HepG2 (cell line): Measurements from ENCODE around the gene MCRIP2. TPM values are rescaled to one million over a fixed set of nuclear protein-coding genes. Genes with fewer than 3 reads are reported as not detected.

Experiments
- JARID2 ChIP-seq: sonication (generic); formaldehyde crosslinking; IDR thresholded peaks from 2 replicates; pipeline ENCODE4 v1.8.1; 2023; ENCODE audit warnings: missing genetic modification reagents, inconsistent platforms; ENCODE audit not compliant: insufficient replicate concordance
- MATR3 ChIP-seq: sonication (generic); formaldehyde crosslinking; IDR thresholded peaks from 2 replicates; pipeline ENCODE4 v1.4.0; 2020; ENCODE audit warnings: missing genetic modification reagents
- MEF2D ChIP-seq: sonication (generic); formaldehyde crosslinking; IDR thresholded peaks from 2 replicates; pipeline ENCODE4 v1.5.1; 2020; ENCODE audit warnings: mild to moderate bottlenecking, missing genetic modification reagents
- MTF2 ChIP-seq: sonication (generic); formaldehyde crosslinking; IDR thresholded peaks from 2 replicates; pipeline ENCODE4 v1.5.0; 2020; ENCODE audit warnings: missing genetic modification reagents, borderline replicate concordance
- NFKBIZ ChIP-seq: IDR thresholded peaks from 2 replicates; pipeline ENCODE4 v1.6.1; 2018; ENCODE audit warnings: missing genetic modification reagents, missing compliant biosample characterization
- SOX13 ChIP-seq, 3 experiments: fragments of 450-650 bp in 1 of 3; sonication (generic) in 1 of 3; formaldehyde crosslinking in 1 of 3; IDR thresholded peaks in 2 of 3; conservative IDR thresholded peaks in 1 of 3; 2 replicates each; pipeline versions ENCODE4 v1.5.0 to v1.6.1; 2016 to 2020; ENCODE audit warnings: antibody characterized with exemption in 1 of 3, mild to moderate bottlenecking in 1 of 3, missing compliant biosample characterization in 1 of 3, missing genetic modification reagents in 1 of 3, moderate library complexity in 1 of 3
- SRSF1 ChIP-seq: fragments of 200-400 bp; formaldehyde crosslinking; optimal IDR thresholded peaks from 2 replicates; pipeline ENCODE3; 2017; ENCODE audit warnings: mild to moderate bottlenecking, low read depth, low read length, moderate library complexity
- SRY ChIP-seq: sonication (generic); formaldehyde crosslinking; IDR thresholded peaks from 2 replicates; pipeline ENCODE4 v1.8.0; 2022; ENCODE audit warnings: mild to moderate bottlenecking, missing genetic modification reagents
- TEAD2 ChIP-seq: sonication (generic); formaldehyde crosslinking; IDR thresholded peaks from 2 replicates; pipeline ENCODE4 v1.9.0; 2021; ENCODE audit warnings: missing genetic modification reagents
- ZNF224 ChIP-seq: sonication (generic); formaldehyde crosslinking; IDR thresholded peaks from 2 replicates; pipeline ENCODE4 v1.5.0; 2020; ENCODE audit warnings: mild to moderate bottlenecking, missing genetic modification reagents
- ZNF251 ChIP-seq: sonication (generic); formaldehyde crosslinking; IDR thresholded peaks from 2 replicates; pipeline ENCODE4 v1.9.0; 2021; ENCODE audit warnings: mild to moderate bottlenecking, missing genetic modification reagents
- ZNF766 ChIP-seq: sonication (generic); formaldehyde crosslinking; IDR thresholded peaks from 2 replicates; pipeline ENCODE4 v1.5.0; 2020; ENCODE audit warnings: missing genetic modification reagents, borderline replicate concordance
- ZNF768 ChIP-seq: sonication (generic); formaldehyde crosslinking; IDR thresholded peaks from 2 replicates; pipeline ENCODE4 v1.4.0; 2020; ENCODE audit warnings: missing genetic modification reagents
- polyA plus RNA-seq, 8 experiments: library from polyadenylated mRNA; depleted of rRNA in 3 of 8; stranded (reverse) in 7 of 8; unstranded in 1 of 8; fragments of >200 nt; fragmentation: Illumina TruSeq in 4 of 8; extraction: Trizol in 4 of 8; gene quantifications; 2 replicates each; pipeline versions ENCODE4 v1.2.1 to v1.2.3, GENCODE V29; 2011 to 2016; ENCODE audit warnings: low read depth in 4 of 8, missing spikeins in 1 of 8, mixed read lengths in 1 of 8; ENCODE audit not compliant: insufficient read depth in 1 of 8
- total RNA-seq, 5 experiments: library from RNA; depleted of rRNA; stranded (reverse); fragments of >200 nt; fragmentation: Illumina TruSeq; extraction: Trizol; gene quantifications; 2 replicates each; pipeline ENCODE4 v1.2.3, GENCODE V29; 2016; ENCODE audit warnings: low read depth in 1 of 5
- TF ChIP-seq, protein P1 (sequence below): sonication (generic); formaldehyde crosslinking; IDR thresholded peaks from 2 replicates; pipeline ENCODE4 v1.4.0; 2020; ENCODE audit warnings: mild to moderate bottlenecking, missing genetic modification reagents, borderline replicate concordance
- TF ChIP-seq, protein P2 (sequence below): sonication (generic); formaldehyde crosslinking; IDR thresholded peaks from 2 replicates; pipeline ENCODE4 v1.8.1; 2023; ENCODE audit warnings: mild to moderate bottlenecking, missing genetic modification reagents
- TF ChIP-seq, protein P3 (sequence below): IDR thresholded peaks from 2 replicates; pipeline ENCODE4 v1.6.1; 2016
- TF ChIP-seq, protein P4 (sequence below): sonication (generic); formaldehyde crosslinking; IDR thresholded peaks from 2 replicates; pipeline ENCODE4 v1.8.1; 2022; ENCODE audit warnings: mild to moderate bottlenecking, missing genetic modification reagents

Gene MCRIP2
- total and polyA plus RNA-seq, 2 of the 13 experiments (the other 11 are each of a cell fraction or from before 2014, with no cell fraction given), result 39.6 to 76.7 TPM

DNA sequence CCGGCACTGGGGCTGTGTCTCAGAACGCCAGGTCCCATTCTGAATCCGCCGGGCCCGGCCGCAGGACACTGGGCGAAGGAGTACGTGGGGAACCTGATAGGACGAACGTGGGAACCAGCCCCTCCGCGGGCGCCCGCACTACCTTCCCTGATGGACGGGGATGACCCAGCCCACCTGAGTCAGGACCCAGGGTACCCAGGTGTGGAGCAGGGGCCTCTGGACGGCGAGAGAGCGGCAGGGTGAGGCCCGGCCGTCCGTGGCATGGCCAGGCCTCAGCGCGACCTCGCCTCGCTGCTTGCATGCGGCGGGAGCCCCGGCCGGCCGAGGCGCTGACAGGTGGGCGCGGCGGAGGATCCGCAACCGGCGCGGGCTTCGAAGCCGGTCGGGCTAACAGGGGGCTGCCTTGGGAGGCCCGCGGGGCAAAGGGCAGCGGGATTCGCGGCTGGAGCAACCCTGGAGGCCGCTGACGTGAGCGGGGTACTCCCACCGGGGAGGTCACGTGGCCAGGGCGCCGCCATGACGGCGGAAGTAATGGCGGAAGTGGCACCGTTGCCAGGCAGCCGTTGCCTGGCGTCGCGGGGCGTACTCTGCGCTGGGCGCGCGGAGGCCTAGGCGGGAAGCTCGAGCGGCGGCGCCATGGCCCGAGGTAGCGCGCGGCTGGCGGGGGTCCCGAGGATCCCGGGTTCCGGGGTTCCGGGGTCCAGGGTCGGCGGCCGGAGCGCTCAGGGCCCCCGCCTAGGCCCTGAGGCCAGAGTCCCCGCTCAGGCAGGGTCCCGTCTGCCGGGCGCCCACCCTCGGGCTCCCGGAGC, 7.4 kb downstream of the MCRIP2 start, which contains the start of gene WDR90 (continued):
- TF ChIP-seq, protein P1, sequence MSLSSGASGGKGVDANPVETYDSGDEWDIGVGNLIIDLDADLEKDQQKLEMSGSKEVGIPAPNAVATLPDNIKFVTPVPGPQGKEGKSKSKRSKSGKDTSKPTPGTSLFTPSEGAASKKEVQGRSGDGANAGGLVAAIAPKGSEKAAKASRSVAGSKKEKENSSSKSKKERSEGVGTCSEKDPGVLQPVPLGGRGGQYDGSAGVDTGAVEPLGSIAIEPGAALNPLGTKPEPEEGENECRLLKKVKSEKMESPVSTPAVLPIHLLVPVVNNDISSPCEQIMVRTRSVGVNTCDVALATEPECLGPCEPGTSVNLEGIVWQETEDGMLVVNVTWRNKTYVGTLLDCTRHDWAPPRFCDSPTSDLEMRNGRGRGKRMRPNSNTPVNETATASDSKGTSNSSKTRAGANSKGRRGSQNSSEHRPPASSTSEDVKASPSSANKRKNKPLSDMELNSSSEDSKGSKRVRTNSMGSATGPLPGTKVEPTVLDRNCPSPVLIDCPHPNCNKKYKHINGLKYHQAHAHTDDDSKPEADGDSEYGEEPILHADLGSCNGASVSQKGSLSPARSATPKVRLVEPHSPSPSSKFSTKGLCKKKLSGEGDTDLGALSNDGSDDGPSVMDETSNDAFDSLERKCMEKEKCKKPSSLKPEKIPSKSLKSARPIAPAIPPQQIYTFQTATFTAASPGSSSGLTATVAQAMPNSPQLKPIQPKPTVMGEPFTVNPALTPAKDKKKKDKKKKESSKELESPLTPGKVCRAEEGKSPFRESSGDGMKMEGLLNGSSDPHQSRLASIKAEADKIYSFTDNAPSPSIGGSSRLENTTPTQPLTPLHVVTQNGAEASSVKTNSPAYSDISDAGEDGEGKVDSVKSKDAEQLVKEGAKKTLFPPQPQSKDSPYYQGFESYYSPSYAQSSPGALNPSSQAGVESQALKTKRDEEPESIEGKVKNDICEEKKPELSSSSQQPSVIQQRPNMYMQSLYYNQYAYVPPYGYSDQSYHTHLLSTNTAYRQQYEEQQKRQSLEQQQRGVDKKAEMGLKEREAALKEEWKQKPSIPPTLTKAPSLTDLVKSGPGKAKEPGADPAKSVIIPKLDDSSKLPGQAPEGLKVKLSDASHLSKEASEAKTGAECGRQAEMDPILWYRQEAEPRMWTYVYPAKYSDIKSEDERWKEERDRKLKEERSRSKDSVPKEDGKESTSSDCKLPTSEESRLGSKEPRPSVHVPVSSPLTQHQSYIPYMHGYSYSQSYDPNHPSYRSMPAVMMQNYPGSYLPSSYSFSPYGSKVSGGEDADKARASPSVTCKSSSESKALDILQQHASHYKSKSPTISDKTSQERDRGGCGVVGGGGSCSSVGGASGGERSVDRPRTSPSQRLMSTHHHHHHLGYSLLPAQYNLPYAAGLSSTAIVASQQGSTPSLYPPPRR (CRISPR knock-in tag), result peak; percentile 44; the same call in 1 of the 2 replicates
- TF ChIP-seq MATR3 (CRISPR knock-in tag) (no peak), ZNF251 (CRISPR knock-in tag) (no peak), SRSF1 (peak; percentile 59), NFKBIZ (CRISPR knock-in tag) (0 out of 2 replicates have a peak, but pooled peaks have one; percentile 34), JARID2 (CRISPR knock-in tag) (no peak), MEF2D (CRISPR knock-in tag) (0 out of 2 replicates have a peak, but pooled peaks have one; percentile 37), TEAD2 (CRISPR knock-in tag) (peak; percentile 81; the same call in 1 of the 2 replicates), ZNF224 (peak; percentile 95; the same call in 1 of the 2 replicates), ZNF766 (CRISPR knock-in tag) (no peak), ZNF768 (peak; percentile 69; the same call in 1 of the 2 replicates), MTF2 (no peak; the same call in 1 of the 2 replicates), SRY (CRISPR knock-in tag) (peak; percentile 91), SOX13 (IDR thresholded peaks at IDR 0.05) (no peak), SOX13 (CRISPR knock-in tag; conservative IDR thresholded peaks at IDR 0.05 in 1 of 2, IDR thresholded peaks at IDR 0.05 in 1 of 2) (peak in 1 of 2 experiments; percentile 46; a peak in 1 of 4 replicates)
- TF ChIP-seq, protein P2, sequence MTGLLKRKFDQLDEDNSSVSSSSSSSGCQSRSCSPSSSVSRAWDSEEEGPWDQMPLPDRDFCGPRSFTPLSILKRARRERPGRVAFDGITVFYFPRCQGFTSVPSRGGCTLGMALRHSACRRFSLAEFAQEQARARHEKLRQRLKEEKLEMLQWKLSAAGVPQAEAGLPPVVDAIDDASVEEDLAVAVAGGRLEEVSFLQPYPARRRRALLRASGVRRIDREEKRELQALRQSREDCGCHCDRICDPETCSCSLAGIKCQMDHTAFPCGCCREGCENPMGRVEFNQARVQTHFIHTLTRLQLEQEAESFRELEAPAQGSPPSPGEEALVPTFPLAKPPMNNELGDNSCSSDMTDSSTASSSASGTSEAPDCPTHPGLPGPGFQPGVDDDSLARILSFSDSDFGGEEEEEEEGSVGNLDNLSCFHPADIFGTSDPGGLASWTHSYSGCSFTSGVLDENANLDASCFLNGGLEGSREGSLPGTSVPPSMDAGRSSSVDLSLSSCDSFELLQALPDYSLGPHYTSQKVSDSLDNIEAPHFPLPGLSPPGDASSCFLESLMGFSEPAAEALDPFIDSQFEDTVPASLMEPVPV (CRISPR knock-in tag), result peak; percentile 86
- TF ChIP-seq, protein P3, sequence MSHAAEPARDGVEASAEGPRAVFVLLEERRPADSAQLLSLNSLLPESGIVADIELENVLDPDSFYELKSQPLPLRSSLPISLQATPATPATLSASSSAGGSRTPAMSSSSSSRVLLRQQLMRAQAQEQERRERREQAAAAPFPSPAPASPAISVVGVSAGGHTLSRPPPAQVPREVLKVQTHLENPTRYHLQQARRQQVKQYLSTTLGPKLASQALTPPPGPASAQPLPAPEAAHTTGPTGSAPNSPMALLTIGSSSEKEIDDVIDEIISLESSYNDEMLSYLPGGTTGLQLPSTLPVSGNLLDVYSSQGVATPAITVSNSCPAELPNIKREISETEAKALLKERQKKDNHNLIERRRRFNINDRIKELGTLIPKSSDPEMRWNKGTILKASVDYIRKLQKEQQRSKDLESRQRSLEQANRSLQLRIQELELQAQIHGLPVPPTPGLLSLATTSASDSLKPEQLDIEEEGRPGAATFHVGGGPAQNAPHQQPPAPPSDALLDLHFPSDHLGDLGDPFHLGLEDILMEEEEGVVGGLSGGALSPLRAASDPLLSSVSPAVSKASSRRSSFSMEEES (CRISPR knock-in tag), result peak; percentile 85
- TF ChIP-seq, protein P4, sequence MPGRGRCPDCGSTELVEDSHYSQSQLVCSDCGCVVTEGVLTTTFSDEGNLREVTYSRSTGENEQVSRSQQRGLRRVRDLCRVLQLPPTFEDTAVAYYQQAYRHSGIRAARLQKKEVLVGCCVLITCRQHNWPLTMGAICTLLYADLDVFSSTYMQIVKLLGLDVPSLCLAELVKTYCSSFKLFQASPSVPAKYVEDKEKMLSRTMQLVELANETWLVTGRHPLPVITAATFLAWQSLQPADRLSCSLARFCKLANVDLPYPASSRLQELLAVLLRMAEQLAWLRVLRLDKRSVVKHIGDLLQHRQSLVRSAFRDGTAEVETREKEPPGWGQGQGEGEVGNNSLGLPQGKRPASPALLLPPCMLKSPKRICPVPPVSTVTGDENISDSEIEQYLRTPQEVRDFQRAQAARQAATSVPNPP, result 0 out of 2 replicates have a peak, but pooled peaks have one; percentile 60
